NCI-H510A treated with DMSO at 0.1 percent for 48 hours (cell line): ENCODE measurements around the gene UBE2D4.
"Not testable (repeated sequence)": the region's sequence is repeated elsewhere in the genome, so short reads cannot be mapped to it uniquely, and the experiment has no call there.

ENCODE experiments used
- DNase-seq: peaks from one replicate; lab custom pipeline; 2025; lab: John Stamatoyannopoulos, UW

Gene UBE2D4

GRCh38 chr7:43966392-43966791, 40.2 kb downstream of the UBE2D4 start:
- not testable (repeated sequence) for DNase-seq

DNA sequence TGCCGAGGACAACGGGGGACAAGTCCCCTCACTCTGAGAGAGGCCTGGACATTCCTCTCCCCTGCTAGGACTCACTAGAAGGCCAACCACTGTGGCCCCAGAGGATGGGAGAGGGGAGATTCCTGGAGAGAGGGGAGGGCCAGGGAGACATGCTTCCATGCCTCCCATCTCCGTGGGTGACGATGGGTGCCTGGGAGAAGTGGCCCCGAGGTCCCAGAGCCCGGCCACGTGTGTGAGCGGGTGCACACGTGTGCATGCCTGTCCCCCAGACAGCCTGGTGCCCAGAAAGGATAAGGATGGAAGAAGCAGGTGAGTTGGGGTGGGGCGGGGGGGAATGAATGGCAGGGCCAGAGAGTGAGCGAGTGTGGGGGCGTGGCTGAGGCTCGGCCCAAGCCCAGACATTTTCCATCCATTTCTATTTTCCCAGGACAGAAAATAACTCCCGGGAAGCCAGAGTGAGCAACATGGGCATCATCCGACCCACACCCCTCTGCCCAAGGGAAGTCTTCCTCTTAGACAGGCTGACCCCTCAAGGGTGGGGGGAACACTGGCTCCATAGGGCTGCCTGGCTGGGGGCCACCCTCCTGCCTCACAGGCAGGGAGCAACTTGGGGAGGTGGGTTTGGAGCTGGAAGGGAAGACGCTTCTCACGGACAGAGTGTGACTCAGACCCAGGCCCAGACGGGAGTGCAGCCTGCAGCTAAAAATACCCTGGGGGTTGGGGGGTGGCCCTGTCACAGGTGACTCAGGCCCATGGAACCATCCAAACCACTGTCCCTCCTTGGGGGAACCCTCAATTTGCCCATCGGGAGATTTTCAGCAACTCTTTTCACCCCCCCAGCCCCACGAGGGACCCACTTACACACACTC, 42.2 kb downstream of the UBE2D4 start:
- not testable (repeated sequence) for DNase-seq

- not testable (repeated sequence) for DNase-seq
These were observed 43.4 kb downstream of the UBE2D4 start for GRCh38 chr7:43969586-43969985.

DNA sequence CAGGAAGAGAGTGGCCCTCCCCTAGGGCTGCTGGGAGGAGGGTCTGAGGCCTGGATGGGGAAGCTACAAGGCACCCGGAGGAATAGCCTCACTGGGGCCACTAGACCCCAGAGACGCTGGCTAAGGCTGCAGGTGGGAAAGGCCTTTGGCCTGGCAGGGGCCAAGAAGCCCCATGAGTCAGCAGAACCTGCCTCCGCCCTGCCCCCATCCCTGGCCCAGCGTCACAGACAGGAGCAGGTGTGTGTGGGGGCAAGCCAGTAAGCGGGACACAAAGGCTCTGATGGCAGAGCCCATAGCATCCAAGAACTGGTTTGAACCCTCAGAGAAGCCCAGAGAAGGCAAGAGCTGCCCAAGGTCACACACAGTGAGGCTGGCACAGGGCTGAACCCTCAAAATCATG, 44.5 kb downstream of the UBE2D4 start:
- not testable (repeated sequence) for DNase-seq

- DNase-seq, result not testable (repeated sequence)
These were observed 47.9 kb downstream of the UBE2D4 start for GRCh38 chr7:43974033-43974573.

GRCh38 chr7:43974725-43975482, 48.7 kb downstream of the UBE2D4 start:
- DNase-seq, result not testable (repeated sequence)

DNA sequence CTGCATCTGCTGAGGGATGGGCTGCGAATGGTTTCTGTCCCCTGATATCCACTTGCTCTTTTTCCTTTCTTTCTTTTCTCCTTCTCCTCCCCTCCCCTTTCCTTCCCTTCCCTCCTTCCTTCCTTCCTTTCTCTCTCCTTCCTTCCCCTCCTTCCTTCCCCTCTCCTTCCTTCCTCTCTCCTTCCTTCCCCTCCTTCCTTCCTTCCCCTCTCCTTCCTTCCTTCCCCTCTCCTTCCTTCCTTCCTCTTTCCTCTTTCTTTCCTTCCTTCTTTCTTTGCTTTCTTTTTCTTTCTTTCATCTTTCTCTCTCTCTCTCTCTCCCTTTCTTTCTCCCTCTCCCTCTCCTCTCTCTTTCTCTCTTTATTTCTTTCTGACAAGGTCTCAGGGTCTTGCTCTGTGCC, 51.3 kb downstream of the UBE2D4 start:
- DNase-seq, result no peak

DNA sequence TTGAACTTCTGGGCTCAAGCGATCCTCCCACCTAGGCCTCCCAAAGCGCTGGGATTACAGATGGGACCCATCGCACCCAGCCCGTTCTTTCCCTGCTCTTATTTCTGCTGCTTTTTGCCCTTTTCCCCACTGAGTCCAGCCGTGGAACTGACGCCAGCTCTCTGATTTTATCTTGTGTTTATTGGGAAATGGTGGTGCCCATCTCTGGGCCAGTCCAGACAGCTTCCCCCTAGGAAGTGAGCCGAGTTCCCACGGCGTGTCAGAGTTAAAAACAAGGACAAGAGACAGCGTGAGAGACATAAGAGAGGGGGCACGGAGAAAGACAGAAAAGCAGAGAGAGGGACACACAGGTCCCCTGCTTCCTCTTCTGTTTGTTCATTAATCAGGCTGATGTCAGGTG, 51.9 kb downstream of the UBE2D4 start:
- DNase-seq, result not testable (repeated sequence)

DNA sequence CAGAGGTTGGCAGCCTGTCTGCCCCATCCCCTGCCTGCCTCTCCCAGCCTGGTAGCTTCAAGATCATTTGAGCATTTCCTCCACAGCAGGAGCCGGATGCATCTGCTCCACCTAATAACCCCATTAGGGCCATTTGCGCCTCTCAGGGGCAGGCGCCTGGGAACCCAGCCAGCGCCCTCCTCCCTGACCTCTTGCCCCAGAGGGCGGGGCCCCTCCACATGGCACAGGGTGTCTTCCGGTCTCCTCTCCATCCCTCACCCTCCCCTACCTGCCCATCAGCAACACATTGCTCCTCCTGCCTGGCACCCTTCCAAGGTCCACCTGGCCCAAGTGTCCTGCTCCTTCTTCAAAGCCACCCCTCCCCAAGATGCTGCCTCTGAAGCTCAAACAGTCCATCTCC, 56.6 kb downstream of the UBE2D4 start:
- DNase-seq, result not testable (repeated sequence)

- DNase-seq, result not testable (repeated sequence)
These were observed 57.5 kb downstream of the UBE2D4 start for GRCh38 chr7:43983736-43984135.

GRCh38 chr7:43985904-43986864, 59.9 kb downstream of the UBE2D4 start:
- DNase-seq, result not testable (repeated sequence)

GRCh38 chr7:43987476-43987875, 61.2 kb downstream of the UBE2D4 start:
- DNase-seq, result not testable (repeated sequence)

DNA sequence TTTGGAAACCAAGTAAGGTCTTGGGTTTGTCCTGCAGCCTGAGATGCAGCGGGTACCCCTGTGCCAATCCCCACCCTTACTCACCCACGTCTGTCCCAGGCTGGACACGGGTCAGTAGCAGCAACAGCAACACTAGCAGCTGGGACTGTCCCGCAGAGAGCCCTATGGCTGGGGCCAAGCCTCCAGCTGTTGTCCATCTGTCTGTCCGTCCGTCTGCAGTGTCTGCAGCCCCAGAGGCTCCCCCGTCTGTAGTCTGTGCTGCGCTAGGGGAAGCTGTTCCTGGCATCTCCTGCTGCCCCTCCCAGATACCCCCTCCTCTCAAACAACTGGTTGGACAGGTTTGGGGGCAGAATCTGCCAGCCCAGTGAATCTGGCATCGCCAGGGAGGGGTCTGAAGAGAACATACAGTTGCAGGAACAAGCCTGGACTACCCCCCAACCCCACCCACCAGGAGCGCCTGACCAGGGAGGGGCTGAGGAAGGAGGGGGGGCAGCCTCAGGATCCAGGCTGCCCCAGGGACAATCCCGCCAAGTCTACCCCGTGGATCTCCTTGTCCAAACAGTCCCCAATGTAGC, 63.9 kb downstream of the UBE2D4 start:
- DNase-seq, result not testable (repeated sequence)

- DNase-seq, result not testable (repeated sequence)
These were observed 64.6 kb downstream of the UBE2D4 start for GRCh38 chr7:43990829-43991228.

DNA sequence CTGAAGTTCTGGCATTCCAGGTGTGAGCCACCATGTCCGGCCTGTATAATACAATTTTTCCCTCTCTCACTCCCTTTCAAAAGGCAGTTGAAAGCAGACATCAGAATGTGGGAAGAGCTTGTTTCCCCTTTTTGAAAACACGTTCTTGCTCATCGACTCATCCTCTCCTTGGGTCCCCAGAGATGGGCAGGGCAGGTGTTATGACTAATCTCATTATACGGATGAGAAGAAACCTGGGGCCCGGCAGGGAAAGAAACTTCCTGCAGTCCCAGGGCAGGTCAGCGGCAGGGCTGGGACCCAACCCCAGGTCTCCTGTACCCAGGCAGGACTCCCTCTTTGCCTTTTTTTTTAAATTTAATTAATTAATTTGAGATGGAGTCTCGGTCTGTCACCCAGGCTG, 66.7 kb downstream of the UBE2D4 start:
- DNase-seq, result not testable (repeated sequence)

- not testable (repeated sequence) for DNase-seq
These were observed 68.4 kb downstream of the UBE2D4 start for GRCh38 chr7:43994681-43995080.

DNA sequence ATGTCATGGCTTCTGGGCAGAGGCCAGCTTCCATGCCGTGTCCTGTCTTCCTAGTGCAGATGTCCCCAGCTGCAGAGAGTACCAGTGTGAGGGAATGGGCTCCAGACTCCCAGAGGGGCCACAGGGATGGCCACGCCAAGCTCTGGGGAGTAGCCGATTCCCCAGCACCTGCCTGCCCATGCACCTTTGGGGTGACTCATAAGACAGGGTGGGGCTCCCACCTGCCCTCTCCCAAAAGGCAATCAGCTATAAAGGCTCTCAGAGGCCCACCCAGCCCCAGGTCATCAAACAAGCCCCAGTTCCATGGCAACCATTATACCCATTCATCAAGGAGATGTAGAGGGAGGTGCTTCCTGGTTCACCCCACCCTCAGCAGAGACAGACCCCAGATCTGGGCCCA, 71.3 kb downstream of the UBE2D4 start, which contains the start of gene SPDYE1:
TSS of gene SPDYE1 (plus strand) at position 366 of the 400 bp plus-strand sequence. CDS start 2,053 bp downstream, outside the sequence.
- DNase-seq, result not testable (repeated sequence)
